ENCODE results near the gene KLHL26.
"Not testable (repeated sequence)": the region's sequence is repeated elsewhere in the genome, so short reads cannot be mapped to it uniquely, and the experiment has no call there.

KLHL26 gene

GRCh38 chr19:18667531-18668251 is 30.9 kb downstream of the KLHL26 start:
- no peak for DNase-seq

DNA sequence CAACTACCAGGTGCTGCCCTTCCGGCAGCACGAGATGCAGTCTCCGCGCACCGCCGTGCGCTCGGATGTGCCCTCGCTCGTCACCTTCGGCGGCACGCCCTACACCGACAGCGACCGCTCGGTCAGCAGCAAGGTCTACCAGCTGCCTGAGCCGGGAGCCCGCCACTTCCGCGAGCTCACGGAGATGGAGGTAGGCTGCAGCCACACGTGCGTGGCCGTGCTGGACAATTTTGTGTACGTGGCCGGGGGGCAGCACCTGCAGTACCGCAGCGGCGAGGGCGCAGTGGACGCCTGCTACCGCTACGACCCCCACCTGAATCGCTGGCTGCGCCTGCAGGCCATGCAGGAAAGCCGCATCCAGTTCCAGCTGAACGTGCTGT is 31.4 kb downstream of the KLHL26 start:
- DNase-seq = no peak

- DNase-seq = no peak
These were observed 32.1 kb downstream of the KLHL26 start for GRCh38 chr19:18668744-18669523.

DNA sequence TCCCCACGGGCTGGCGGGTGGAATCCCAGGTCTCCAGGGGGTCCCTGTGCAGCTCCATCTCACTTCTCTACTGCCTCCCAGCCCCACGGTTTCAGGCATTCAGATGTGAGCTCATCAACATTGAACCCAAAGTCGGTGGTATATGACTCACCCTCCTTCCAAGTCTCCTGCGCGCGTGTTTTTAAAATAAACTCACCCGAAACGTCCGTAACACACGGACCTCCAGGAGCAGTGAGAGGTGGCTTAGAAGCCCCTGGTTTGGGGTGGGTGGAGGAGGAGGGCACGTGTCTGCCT is 32.6 kb downstream of the KLHL26 start:
- no peak for DNase-seq

DNA sequence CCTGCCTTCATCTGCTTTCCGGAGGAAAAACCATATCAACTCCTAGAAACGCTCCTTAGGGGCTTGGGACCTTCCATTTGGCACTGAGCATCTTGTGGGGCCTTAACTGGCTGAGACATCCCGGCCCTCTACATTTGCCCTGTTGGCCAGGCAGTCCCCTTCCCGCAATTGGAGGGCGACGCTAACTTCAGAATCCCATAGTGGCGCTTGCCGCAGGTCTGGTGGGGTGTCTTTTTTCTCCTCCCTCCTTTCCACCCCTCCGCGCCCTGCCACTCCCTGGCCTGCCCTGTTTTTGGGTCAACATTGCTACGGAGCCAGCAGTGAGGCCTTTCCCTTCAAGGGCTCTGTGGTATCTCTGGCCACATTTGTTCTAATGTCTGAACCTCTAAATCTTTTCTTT is 33.1 kb downstream of the KLHL26 start:
- DNase-seq = no peak

GRCh38 chr19:18670312-18670711 is 33.5 kb downstream of the KLHL26 start:
- DNase-seq = no peak

- DNase-seq = no peak
These were observed 34.6 kb downstream of the KLHL26 start for GRCh38 chr19:18671303-18672043.

DNA sequence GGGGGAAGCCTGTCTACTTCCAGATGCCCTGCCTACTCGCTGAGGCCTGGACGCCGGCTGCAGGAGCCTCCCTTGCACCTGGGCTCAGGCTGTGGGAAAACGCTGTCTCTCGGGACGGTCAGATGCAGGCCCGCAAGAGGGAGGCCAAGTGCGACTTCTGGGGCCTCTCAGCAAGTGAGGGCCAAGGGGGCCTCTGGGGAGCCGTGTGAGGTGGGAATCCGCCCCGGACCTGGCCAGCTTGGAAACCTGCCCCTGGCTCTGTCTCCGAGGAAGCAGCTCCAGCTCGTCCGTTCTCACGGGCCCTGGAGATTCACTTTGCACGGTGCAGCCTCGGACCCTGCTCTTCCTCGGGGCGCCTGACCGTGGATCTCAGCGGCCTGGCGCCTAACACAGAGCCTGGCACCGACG is 35.2 kb downstream of the KLHL26 start:
- no peak for DNase-seq

DNA sequence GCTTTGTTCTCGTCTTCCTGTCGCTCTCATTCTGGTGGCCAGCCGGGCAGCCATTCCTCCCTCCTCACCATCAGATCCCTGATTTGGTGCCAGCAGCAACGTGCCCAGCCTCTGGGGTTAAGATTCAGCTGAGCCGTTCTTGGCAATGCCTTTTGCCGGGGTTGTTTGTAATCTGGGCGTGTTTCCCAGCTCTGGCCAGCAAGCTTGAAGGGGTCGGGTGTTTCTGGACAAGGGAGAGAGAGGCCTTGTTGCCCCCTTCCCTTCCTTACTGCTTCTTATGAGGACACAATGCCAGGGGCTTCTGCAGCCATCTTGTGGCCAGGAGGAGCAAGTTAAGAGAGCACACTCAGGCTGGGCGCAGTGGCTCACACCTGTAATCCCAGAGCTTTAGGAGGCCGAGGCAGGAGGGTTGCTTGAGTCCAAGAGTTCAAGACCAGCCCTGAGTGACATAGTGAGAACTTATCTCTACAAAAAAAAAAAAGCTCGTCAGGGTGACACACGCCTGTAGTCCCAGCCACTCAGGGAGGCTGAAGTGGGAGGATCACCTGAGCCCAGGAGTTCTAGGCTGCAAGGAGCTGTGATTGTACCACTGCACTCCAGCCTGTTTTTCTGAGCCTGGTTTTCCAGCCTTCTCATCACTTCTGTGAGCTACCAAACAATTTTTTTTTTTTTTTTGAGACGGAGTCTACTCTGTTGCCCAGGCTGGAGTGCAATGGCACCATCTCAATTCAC is 35.9 kb downstream of the KLHL26 start:
- DNase-seq = peak in 1 of 2 experiments; percentile 19

DNA sequence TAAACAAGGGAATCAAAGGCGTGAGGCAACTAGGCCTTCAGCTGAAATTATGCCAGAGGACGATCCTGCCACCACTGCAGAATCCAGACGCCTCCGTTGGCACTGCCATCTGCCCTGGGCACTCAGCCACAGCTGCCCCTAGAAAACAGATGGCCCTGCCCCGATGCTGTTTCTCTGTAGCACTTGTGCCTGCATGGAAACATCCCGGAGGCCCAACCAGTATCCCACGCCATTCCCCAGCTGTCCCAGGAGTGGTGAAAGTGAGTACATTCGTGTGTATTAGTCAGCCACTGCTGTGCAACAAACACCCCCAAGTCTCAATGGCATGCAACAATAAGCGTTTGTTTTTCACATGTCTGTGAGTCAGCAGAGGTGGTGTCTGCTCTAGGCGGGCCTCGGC is 37.8 kb downstream of the KLHL26 start:
- no peak for DNase-seq

GRCh38 chr19:18675779-18676178 is 39.0 kb downstream of the KLHL26 start:
- DNase-seq = no peak

- no peak for DNase-seq
These were observed 39.9 kb downstream of the KLHL26 start for GRCh38 chr19:18676692-18677091.

- no peak for DNase-seq
These were observed 40.3 kb downstream of the KLHL26 start for GRCh38 chr19:18677156-18677555.

DNA sequence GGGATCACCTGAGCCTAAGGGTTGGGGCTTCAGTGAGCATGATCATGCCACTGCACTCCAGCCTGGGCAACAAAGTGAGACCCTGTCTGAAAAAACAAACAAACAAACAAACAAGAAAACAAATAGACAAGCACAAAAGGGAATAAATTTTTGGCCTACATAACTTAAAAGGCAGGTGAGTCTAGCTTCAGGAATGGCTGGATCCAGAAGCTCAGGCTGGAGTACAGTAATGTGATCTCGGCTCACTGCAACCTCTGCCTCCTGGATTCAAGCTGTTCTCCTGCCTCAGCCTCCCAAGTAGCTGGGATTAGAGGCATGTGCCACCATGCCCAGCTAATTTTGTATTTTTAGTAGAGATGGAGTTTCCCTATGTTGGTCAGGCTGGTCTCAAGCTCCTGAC is 43.3 kb downstream of the KLHL26 start:
- not testable (repeated sequence) for DNase-seq

DNA sequence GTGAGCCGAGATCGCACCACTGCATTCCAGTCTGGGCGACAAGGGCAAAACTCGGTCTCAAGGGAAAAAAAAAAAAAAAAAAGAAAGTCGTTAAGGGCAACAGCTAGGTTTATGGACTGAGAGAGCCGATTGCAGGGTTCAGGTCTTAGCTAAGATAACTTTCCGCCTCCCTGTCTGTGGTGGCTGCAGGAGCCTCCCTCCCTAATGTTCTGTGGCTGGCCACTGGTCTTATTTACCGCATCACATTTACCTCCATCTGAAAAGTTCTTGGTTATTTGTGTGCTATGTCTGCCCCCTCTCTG is 45.9 kb downstream of the KLHL26 start:
- DNase-seq = no peak

- peak; percentile 67 to 78 for DNase-seq
These were observed 46.5 kb downstream of the KLHL26 start, which contains the start of gene CRTC1 for GRCh38 chr19:18683109-18683957. Gene CRTC1, plus strand, starts transcription at chr19:18683680. Its CDS starts 23 bp downstream, at chr19:18683703.

DNA sequence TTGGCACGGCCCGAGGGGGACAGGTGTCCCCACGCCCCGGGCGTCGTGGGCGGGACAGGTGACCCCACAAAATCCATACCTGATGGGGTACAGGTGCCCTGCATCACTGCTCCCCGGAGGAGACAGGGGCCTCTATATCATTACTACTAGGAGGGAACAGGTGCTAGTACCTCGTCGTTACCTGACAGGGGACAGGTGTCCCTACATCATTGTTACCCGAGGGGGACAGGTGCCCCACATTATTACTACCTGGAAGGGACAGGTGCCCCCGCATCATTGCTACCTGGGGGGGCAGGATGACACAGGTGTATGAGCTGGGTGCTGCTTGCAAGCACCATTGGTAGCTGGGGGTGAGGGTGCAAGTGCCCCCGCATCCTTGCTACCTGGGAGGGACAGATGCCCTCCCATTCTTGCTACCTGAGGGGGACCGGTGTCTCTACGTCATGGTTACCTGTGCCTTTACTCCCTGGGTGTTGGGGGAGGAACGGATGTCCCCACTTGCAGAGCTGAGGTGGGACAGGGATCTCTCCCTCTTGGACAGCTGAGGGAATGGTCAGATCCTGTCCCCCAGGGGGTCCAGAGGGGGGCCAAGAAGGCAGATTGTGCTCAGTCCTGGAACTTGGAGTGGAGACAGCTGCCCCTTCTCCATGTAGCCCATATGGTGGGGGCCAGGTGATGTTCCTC is 47.3 kb downstream of the KLHL26 start:
- no peak for DNase-seq

GRCh38 chr19:18684642-18684993 is 47.8 kb downstream of the KLHL26 start:
- no peak for DNase-seq

DNA sequence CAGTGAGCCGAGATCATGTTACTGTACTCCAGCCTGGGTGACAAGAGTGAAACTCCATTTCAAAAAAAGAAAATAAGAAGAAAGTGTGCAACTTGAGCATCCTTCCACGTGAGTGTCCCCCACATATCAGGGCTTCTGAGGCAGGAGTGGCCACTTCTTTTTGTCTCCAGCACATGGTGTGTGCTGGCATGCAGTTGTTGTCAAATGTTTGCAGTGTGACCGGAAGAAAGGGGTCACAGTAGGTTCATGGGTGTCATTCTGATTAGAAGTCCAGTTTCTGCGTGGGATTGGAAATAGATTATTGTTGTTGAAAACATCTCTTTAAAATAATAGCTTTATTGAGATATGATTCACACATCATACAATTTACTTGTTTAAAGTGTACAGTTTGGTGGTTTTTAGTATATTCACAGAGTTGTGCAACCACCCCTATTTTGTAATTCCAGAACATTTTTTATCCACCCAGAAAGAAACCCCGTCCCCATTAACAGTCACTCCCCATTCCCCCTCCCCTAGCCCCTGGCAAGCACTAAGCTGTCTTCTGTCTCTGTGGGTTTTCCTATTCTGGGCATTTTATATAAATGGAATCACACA is 48.9 kb downstream of the KLHL26 start:
- DNase-seq = no peak

- no peak for DNase-seq
These were observed 51.1 kb downstream of the KLHL26 start for GRCh38 chr19:18687740-18688465.

- peak; percentile 49 to 66 for DNase-seq
These were observed 59.2 kb downstream of the KLHL26 start for GRCh38 chr19:18696023-18696422.
